AG09309 (cell line): ENCODE results near the gene TMTC1.

Experiments
- DNase-seq: peaks from one replicate; pipeline ENCODE4 v3.0.0-alpha.2; 2010; ENCODE audit warnings: low read depth
- H3K4me3 ChIP-seq: 2 replicates; pipeline ENCODE4 v1.5.1; 2011; ENCODE audit warnings: mild to moderate bottlenecking, low read depth, low read length, moderate library complexity; ENCODE audit not compliant: control insufficient read depth
- TF ChIP-seq, protein P1 (sequence below): IDR thresholded peaks from 2 replicates; pipeline ENCODE4 v1.5.1; 2011; ENCODE audit warnings: mild to moderate bottlenecking, low read depth, low read length, inconsistent platforms; ENCODE audit not compliant: insufficient read depth, control insufficient read depth; ENCODE audit errors: missing control alignments

TMTC1 gene

DNA sequence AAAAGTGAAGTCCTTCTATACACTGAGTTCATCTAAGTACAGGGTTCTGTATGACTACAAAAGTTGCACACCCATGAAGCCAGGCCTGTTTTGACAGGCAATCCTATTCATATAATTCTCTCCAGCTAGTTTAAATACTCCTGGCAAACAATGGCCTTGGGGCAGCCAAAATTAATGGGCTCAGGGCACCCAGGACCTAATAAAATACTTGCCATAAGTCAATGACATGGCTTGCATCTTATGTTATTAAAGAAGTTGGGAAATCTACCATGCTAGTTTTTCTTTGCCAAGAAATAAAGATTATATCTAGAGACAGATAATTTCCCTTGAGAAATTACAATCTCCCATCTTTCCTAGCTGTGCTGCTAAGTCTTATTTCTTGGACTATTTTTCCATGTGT lies 11.1 kb upstream of the TMTC1 start:
- H3K4me3 ChIP-seq: no peak overlapping the region
- no peak for DNase-seq
- TF ChIP-seq, protein P1, sequence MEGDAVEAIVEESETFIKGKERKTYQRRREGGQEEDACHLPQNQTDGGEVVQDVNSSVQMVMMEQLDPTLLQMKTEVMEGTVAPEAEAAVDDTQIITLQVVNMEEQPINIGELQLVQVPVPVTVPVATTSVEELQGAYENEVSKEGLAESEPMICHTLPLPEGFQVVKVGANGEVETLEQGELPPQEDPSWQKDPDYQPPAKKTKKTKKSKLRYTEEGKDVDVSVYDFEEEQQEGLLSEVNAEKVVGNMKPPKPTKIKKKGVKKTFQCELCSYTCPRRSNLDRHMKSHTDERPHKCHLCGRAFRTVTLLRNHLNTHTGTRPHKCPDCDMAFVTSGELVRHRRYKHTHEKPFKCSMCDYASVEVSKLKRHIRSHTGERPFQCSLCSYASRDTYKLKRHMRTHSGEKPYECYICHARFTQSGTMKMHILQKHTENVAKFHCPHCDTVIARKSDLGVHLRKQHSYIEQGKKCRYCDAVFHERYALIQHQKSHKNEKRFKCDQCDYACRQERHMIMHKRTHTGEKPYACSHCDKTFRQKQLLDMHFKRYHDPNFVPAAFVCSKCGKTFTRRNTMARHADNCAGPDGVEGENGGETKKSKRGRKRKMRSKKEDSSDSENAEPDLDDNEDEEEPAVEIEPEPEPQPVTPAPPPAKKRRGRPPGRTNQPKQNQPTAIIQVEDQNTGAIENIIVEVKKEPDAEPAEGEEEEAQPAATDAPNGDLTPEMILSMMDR: no peak

DNA sequence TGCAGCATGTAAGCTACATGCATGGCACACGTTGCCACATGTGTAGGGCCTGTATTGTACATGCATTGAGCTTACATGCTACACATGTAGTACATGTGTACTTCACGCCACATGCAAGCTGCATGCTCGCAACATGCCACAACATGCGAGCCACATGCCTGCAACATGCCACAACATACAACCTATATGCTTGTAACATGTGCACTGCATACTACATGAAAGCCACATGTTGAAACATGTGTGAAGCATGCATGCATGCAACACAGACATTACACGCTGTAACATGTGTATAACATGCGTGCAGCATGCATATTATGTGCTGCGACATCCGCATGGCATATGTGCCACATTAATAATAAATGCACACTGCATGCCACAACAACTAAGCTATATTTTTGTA lies 9.1 kb upstream of the TMTC1 start:
- no peak for DNase-seq
- TF ChIP-seq, protein P1: no peak
- no peak overlapping the region for H3K4me3 ChIP-seq

DNA sequence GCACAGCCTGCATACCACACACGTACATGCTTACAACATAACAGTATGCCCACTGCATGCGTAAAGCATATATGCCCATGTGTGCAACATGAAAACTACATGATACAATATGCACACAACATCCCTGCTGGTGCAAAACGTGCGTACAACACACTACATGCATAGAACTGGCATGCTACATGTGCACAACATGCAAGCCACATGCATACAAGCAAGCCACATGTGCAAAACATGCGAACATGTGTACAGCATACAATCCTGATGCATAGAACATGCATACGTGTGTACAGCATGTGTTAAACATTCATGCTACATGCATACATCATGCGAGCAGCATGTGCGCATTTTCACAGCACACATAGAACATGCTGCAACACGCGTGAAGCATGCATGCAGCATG lies 8.4 kb upstream of the TMTC1 start:
- TF ChIP-seq, protein P1: no peak
- H3K4me3 ChIP-seq: no peak overlapping the region
- DNase-seq: no peak

DNA sequence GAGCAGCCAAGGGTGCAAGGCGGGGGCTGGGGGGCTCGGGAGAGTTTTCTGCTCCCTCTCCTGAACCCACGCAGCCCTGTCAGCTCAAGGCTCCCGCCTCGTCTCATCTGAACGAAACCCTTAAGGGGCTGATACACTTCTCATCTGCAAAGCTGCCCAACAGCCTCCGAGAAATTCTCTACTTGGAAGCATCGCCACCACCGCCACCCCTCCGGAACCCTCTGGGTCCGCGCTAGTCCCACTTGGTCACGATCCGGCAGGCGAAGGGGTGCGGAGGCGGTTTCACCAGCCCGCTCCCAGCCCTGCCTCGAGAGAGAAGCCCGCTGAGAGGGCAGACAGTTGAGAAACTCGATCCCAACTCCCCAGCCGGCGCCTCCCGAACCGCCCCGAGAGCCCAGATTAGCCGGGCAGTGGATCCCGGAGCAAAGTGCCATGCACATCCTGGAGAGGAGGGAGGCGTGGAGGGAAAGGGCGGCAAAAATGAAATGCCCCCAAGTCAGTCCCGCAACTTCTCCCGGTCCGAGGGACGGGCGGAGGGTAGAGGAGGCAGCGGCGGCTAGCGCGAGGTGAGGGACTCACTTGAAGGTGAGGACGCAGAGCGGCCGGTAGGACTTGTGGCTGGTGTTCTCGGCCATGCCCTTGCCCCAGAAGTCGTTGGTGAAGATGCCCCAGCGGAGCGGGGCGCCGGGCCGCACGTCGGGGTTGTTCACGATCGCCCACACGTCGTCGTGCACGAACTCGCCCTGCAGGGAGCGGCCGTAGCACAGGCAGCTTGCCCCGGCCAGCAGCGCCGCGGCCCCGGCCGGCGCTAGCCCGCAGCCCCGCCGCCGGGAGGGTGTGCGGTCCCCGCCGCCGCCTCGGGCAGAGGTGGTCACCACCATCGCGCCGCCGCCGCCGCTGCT lies 620 bp downstream of the TMTC1 start:
- TF ChIP-seq, protein P1: no peak
- H3K4me3 ChIP-seq: peak overlapping the region; percentile 45
- no peak for DNase-seq

DNA sequence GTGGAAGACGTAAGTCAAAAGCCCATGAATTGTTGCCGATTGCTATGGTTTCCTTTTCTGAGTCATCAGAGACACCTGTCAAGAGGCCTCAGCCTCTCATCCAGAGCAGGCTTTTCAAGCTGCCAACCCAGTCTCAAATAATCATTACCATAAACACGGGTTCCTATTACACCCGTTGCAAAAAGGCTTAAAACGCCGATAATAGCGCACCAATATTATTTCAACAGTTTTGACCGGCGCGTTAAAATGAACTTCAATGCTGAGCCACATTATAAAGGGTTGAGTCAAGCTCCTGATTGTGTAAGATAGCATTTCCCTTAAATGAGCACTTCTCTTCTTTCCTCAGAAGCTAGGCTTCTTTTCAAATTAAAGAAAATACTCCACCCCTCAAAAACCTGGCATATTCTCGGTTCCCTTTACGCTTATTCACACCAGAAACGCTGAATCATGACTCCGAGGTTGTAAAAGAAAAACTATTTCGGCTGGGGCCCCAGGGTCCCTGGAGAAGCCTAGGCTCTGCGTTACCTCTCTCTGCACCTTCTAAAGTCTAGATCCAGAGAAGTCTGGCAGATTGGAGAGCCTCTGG lies 1.4 kb downstream of the TMTC1 start:
- peak overlapping the region; percentile 45 for H3K4me3 ChIP-seq
- TF ChIP-seq, protein P1: no peak
- peak; percentile 37 for DNase-seq

DNA sequence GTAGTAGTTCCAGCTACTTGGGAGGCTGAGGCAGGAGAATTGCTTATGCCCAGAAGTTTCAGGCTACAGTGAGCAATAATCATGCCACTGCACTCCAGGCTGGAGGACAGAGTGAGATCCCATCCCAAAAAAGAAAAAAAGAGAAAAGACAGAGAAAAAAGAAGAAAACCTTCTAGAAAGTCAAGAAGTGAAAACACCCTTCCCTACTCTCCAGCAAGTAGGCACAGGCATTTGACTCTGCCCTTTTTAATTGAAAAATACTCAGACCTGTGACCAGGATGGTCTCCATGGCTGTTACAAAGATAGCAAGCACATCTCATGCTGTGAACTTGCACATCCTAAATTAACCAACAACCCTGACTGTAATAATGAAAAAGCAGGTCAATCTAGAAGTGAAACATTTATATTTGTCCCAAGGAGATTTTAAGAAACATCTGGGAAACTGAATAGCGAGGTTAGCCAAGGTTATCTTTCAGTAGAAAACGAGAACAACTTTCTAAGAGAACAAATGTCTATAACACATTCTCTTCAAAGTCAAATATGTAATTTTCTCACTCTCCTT lies 2.0 kb downstream of the TMTC1 start:
- no peak overlapping the region for H3K4me3 ChIP-seq
- no peak for DNase-seq
- TF ChIP-seq, protein P1: no peak
